HepG2 (cell line): Measurements from ENCODE around the gene SYT11. TPM values are rescaled to one million over a fixed set of nuclear protein-coding genes. Genes with fewer than 3 reads are reported as not detected.

Experiments used
- BRF2 ChIP-seq: sonication (generic); formaldehyde crosslinking; IDR thresholded peaks from 2 replicates; pipeline ENCODE4 v1.8.1; 2022; ENCODE audit warnings: mild to moderate bottlenecking, missing genetic modification reagents
- CBX5 ChIP-seq: sonication (generic); formaldehyde crosslinking; IDR thresholded peaks from 2 replicates; pipeline ENCODE4 v1.4.0; 2020; ENCODE audit warnings: missing genetic modification reagents, borderline replicate concordance
- CEBPG ChIP-seq: IDR thresholded peaks from 2 replicates; pipeline ENCODE4 v1.6.1; 2016
- CENPX ChIP-seq: sonication (generic); formaldehyde crosslinking; IDR thresholded peaks from 2 replicates; pipeline ENCODE4 v1.9.0; 2021; ENCODE audit warnings: mild to moderate bottlenecking, missing genetic modification reagents, moderate library complexity
- ERF ChIP-seq: IDR thresholded peaks from 2 replicates; pipeline ENCODE4 v1.6.1; 2018; ENCODE audit warnings: missing biosample characterization, missing genetic modification reagents
- GABPB1 ChIP-seq: IDR thresholded peaks from 2 replicates; pipeline ENCODE4 v1.6.1; 2016; ENCODE audit warnings: mild to moderate bottlenecking, missing genetic modification reagents, moderate library complexity, missing compliant biosample characterization
- GMEB1 ChIP-seq: sonication (generic); formaldehyde crosslinking; IDR thresholded peaks from 2 replicates; pipeline ENCODE4 v1.5.1; 2020; ENCODE audit warnings: missing genetic modification reagents, mild to moderate bottlenecking, borderline replicate concordance
- IRX3 ChIP-seq: sonication (generic); formaldehyde crosslinking; IDR thresholded peaks from 2 replicates; pipeline ENCODE4 v1.8.1; 2023; ENCODE audit warnings: mild to moderate bottlenecking, low read depth, missing genetic modification reagents, borderline replicate concordance
- JUND ChIP-seq: sonication (generic); formaldehyde crosslinking; IDR thresholded peaks from 2 replicates; pipeline ENCODE4 v1.8.0; 2022; ENCODE audit warnings: mild to moderate bottlenecking, missing genetic modification reagents
- KDM6A ChIP-seq: IDR thresholded peaks from 2 replicates; pipeline ENCODE4 v1.6.1; 2016; ENCODE audit warnings: low read depth
- KMT2B ChIP-seq: IDR thresholded peaks from 2 replicates; pipeline ENCODE4 v1.6.1; 2016; ENCODE audit warnings: missing genetic modification reagents, missing compliant biosample characterization
- LCORL ChIP-seq, 2 experiments: fragments of 450-650 bp in 1 of 2; sonication (generic) in 1 of 2; formaldehyde crosslinking in 1 of 2; IDR thresholded peaks; 2 replicates each; pipeline versions ENCODE4 v1.5.0 to v1.6.1; 2017 to 2020; ENCODE audit warnings: antibody characterized with exemption in 1 of 2, missing genetic modification reagents in 1 of 2
- NBN ChIP-seq: fragments of 450-650 bp; conservative IDR thresholded peaks from 2 replicates; pipeline ENCODE4 v1.6.1; 2017
- NONO ChIP-seq, 2 experiments: fragments of 450-650 bp in 1 of 2; sonication (generic) in 1 of 2; formaldehyde crosslinking in 1 of 2; IDR thresholded peaks in 1 of 2; conservative IDR thresholded peaks in 1 of 2; 2 replicates each; pipeline versions ENCODE4 v1.6.1 to v1.8.0; 2017 to 2022; ENCODE audit warnings: mild to moderate bottlenecking in 1 of 2, missing genetic modification reagents in 1 of 2, moderate library complexity in 1 of 2
- NR2C2 ChIP-seq: sonication (generic); formaldehyde crosslinking; IDR thresholded peaks from 2 replicates; pipeline ENCODE4 v1.4.0; 2020; ENCODE audit warnings: missing genetic modification reagents, mild to moderate bottlenecking, moderate library complexity, borderline replicate concordance
- PITX1 ChIP-seq: sonication (generic); formaldehyde crosslinking; IDR thresholded peaks from 2 replicates; pipeline ENCODE4 v1.5.1; 2020; ENCODE audit warnings: mild to moderate bottlenecking, missing genetic modification reagents
- SP2 ChIP-seq: sonication (generic); formaldehyde crosslinking; IDR thresholded peaks from 2 replicates; pipeline ENCODE4 v1.5.1; 2020; ENCODE audit warnings: mild to moderate bottlenecking, missing genetic modification reagents
- SPEN ChIP-seq: sonication (generic); formaldehyde crosslinking; IDR thresholded peaks from 2 replicates; pipeline ENCODE4 v1.5.1; 2020; ENCODE audit warnings: low read depth, mild to moderate bottlenecking, missing genetic modification reagents
- U2AF1 ChIP-seq: fragments of 200-400 bp; formaldehyde crosslinking; optimal IDR thresholded peaks from 2 replicates; pipeline ENCODE3; 2017; ENCODE audit warnings: mild to moderate bottlenecking, low read depth, low read length
- XBP1 ChIP-seq: sonication (generic); formaldehyde crosslinking; IDR thresholded peaks from 2 replicates; pipeline ENCODE4 v1.5.0; 2020; ENCODE audit warnings: missing genetic modification reagents
- ZGPAT ChIP-seq: IDR thresholded peaks from 2 replicates; pipeline ENCODE4 v1.6.1; 2016; ENCODE audit warnings: mild to moderate bottlenecking
- ZHX1 ChIP-seq: sonication (generic); formaldehyde crosslinking; IDR thresholded peaks from 2 replicates; pipeline ENCODE4 v1.8.1; 2022; ENCODE audit warnings: low read depth, mild to moderate bottlenecking, missing genetic modification reagents
- ZNF557 ChIP-seq: sonication (generic); formaldehyde crosslinking; IDR thresholded peaks from 2 replicates; pipeline ENCODE4 v1.4.0; 2020; ENCODE audit warnings: missing genetic modification reagents
- polyA plus RNA-seq, 8 experiments: library from polyadenylated mRNA; depleted of rRNA in 3 of 8; stranded (reverse) in 7 of 8; unstranded in 1 of 8; fragments of >200 nt; fragmentation: Illumina TruSeq in 4 of 8; extraction: Trizol in 4 of 8; gene quantifications; 2 replicates each; pipeline versions ENCODE4 v1.2.1 to v1.2.3, GENCODE V29; 2011 to 2016; ENCODE audit warnings: low read depth in 4 of 8, missing spikeins in 1 of 8, mixed read lengths in 1 of 8; ENCODE audit not compliant: insufficient read depth in 1 of 8
- total RNA-seq, 5 experiments: library from RNA; depleted of rRNA; stranded (reverse); fragments of >200 nt; fragmentation: Illumina TruSeq; extraction: Trizol; gene quantifications; 2 replicates each; pipeline ENCODE4 v1.2.3, GENCODE V29; 2016; ENCODE audit warnings: low read depth in 1 of 5

Gene SYT11
- total and polyA plus RNA-seq, 2 of the 13 experiments (the other 11 are each of a cell fraction or from before 2014, with no cell fraction given), result 0.22 to 0.59 TPM

- TF ChIP-seq ZGPAT, result peak; percentile 52
- TF ChIP-seq CEBPG (CRISPR knock-in tag), result 0 out of 2 replicates have a peak, but pooled peaks have one; percentile 7
- TF ChIP-seq JUND (CRISPR knock-in tag), result no peak
- TF ChIP-seq ZHX1, result peak; percentile 85
- TF ChIP-seq LCORL (IDR thresholded peaks at IDR 0.05), result no peak
- peak; percentile 67; the same call in 1 of the 2 replicates for TF ChIP-seq LCORL (CRISPR knock-in tag; IDR thresholded peaks at IDR 0.05)
- peak; percentile 65; the same call in 1 of the 2 replicates for TF ChIP-seq PITX1
- TF ChIP-seq GABPB1, result peak; percentile 99
- no peak for TF ChIP-seq CENPX (CRISPR knock-in tag)
- TF ChIP-seq KDM6A (CRISPR knock-in tag), result no peak
- no peak for TF ChIP-seq ZNF557 (CRISPR knock-in tag)
- peak; percentile 18; the same call in 1 of the 2 replicates for TF ChIP-seq CBX5 (CRISPR knock-in tag)
- TF ChIP-seq KMT2B (CRISPR knock-in tag), result peak; percentile 88
- 0 out of 2 replicates have a peak, but pooled peaks have one; percentile 51 for TF ChIP-seq BRF2 (CRISPR knock-in tag)
- TF ChIP-seq U2AF1, result no peak
- no peak for TF ChIP-seq NBN
- peak; percentile 99 for TF ChIP-seq NR2C2 (CRISPR knock-in tag)
- TF ChIP-seq IRX3, result no peak; the same call in 1 of the 2 replicates
- peak; percentile 91 for TF ChIP-seq SPEN
- no peak for TF ChIP-seq XBP1 (CRISPR knock-in tag)
- peak; percentile 94 for TF ChIP-seq SP2 (CRISPR knock-in tag)
- TF ChIP-seq GMEB1 (CRISPR knock-in tag), result peak; percentile 99
- TF ChIP-seq ERF (CRISPR knock-in tag), result peak; percentile 90
- TF ChIP-seq NONO (IDR thresholded peaks at IDR 0.05), result no peak
- peak; percentile 94 for TF ChIP-seq NONO (CRISPR knock-in tag; conservative IDR thresholded peaks at IDR 0.05)
Observed at GRCh38 chr1:155934097-155934935, 74.9 kb downstream of the SYT11 start, which contains the start of gene KHDC4 (continued).
